GM20000 (cell line): ENCODE results near the gene KLF13.

ENCODE experiments used
- DNase-seq: peaks from one replicate; pipeline ENCODE4 v3.0.0; 2012; ENCODE audit warnings: low spot score
- CTCF ChIP-seq: IDR thresholded peaks from 2 replicates; pipeline ENCODE4 v1.5.1; 2012; ENCODE audit warnings: mild to moderate bottlenecking, control low read depth; ENCODE audit errors: extremely low read depth, missing control alignments

The KLF13 gene

GRCh38 chr15:31383139-31383538 is 56.5 kb downstream of the KLF13 start:
- no peak for TF ChIP-seq CTCF
- DNase-seq: no peak

- no peak for DNase-seq
- no peak for TF ChIP-seq CTCF
Observed at GRCh38 chr15:31384568-31384967, 57.9 kb downstream of the KLF13 start.

GRCh38 chr15:31385736-31386135 is 59.1 kb downstream of the KLF13 start:
- no peak for TF ChIP-seq CTCF
- DNase-seq: no peak

- no peak for TF ChIP-seq CTCF
- DNase-seq: no peak
Observed at GRCh38 chr15:31387092-31387478, 60.5 kb downstream of the KLF13 start.

GRCh38 chr15:31387479-31388118 is 61.0 kb downstream of the KLF13 start:
- peak; percentile 7 for DNase-seq
- no peak for TF ChIP-seq CTCF

- TF ChIP-seq CTCF: no peak
- DNase-seq: no peak
Observed at GRCh38 chr15:31389576-31389975, 62.9 kb downstream of the KLF13 start.

GRCh38 chr15:31390029-31390428 is 63.4 kb downstream of the KLF13 start:
- peak; percentile 5 for DNase-seq
- TF ChIP-seq CTCF: no peak
